Islet of Langerhans (tissue), 1 donor: Measurements from ENCODE around the gene ETNPPL.

ENCODE experiments used
- FAIRE-seq: peaks from one replicate; lab custom pipeline; 2011; peaks lifted over from hg19 to GRCh38; lab: Jason Lieb, UNC

The ETNPPL gene

GRCh38 chr4:108762559-108763225 lies at the start of gene ETNPPL:
ETNPPL (minus strand) TSS chr4:108763053; CDS start chr4:108762898, 155 bp downstream.
- FAIRE-seq = no peak

DNA sequence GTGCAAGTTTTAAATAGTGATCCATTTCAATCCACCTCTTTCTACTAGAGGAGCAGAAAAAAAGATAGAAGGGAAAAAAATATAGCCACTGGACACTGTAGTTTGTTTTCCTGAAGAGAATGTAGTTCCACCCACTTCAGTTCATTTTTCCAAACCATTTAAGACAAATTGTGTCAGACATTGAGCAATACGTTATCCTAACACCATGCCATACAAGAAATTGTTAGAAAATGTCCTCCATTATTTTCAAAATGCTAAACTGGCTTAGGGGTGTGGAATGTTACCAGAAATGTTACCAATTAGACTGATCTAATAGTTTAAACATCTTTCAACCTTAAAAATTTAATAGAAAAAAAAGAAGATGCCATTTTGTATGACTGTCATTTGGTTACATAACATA lies 48.6 kb upstream of the ETNPPL start:
- FAIRE-seq = no peak

DNA sequence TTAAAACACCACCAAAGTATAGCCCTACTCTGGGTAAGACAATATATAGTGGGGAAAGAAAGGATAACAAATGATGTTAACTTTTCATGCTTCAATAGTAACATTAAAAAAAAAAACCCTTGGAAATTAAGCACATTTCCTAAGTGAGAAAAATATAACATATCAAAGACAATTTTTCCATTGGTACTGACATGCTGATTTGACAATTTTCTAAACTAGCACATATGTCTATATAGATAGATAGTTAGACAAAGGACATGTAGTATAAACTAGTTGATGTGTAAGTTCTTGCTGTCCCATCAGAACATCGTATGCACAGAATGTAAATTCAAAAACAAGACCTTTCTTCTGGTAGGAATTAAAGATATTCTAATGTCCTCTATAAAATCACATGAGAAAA lies 47.2 kb upstream of the ETNPPL start:
- no peak for FAIRE-seq

GRCh38 chr4:108804648-108805273 lies 41.9 kb upstream of the ETNPPL start:
- FAIRE-seq = no peak

DNA sequence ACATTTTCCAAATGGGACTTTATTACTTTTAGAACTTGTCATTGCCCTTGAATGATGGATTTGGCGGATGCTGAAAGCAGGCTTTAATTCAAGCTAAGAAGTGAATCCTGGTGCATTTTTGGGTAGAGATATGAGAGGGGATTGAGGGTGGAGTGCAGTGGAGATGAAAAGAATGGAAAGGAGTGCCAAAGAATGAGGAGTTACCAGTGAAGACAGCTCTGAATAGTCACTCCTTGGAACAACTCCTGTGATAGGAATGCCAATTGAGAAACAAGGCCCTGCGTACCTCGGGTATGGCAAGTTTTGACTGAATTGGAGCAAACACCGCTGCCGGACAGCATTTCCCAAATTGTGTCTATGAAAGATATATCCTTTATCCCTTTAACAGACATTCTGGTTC lies 36.5 kb upstream of the ETNPPL start:
- no peak for FAIRE-seq

- no peak for FAIRE-seq
These were observed 33.3 kb upstream of the ETNPPL start for GRCh38 chr4:108796173-108796572.

DNA sequence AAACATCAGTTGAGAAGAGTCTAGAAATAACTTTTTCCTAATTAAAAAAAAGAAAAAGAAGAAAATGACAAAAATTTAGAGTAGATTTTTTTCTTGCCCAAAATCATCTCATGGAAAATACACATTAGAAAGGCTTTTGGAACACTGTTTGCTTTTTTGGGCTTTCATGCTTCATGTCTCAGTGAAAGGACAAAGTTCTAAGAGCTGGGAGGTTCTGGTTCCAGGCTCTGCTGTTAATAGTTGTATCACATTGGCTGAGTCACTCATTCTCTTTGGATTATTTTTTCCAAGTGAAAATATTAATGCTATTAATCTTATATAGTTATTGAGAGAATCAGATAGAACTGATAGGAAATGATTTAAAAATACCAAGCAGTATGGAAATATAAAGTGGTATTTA lies 32.9 kb upstream of the ETNPPL start:
- FAIRE-seq = no peak

GRCh38 chr4:108794136-108794535 lies 31.3 kb upstream of the ETNPPL start:
- FAIRE-seq = no peak

DNA sequence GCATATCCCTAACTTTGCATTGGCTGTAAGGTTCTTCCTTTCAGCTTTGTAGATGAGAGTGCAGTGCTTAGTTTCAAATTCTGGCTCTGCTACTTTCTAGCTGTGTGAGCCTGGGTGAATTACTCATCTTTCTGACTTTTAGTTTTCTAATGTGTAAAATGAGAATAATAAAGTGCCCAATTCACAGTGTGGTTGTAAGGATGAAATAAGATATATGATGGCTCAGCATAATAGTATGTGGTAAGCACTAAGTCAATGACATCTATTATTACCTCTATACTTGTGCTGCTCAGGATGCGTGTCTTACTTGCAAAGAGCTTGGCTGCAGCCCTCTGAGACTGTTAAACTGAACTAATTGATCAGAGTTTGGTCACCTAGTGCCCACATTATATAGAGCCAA lies 30.6 kb upstream of the ETNPPL start:
- FAIRE-seq = no peak

DNA sequence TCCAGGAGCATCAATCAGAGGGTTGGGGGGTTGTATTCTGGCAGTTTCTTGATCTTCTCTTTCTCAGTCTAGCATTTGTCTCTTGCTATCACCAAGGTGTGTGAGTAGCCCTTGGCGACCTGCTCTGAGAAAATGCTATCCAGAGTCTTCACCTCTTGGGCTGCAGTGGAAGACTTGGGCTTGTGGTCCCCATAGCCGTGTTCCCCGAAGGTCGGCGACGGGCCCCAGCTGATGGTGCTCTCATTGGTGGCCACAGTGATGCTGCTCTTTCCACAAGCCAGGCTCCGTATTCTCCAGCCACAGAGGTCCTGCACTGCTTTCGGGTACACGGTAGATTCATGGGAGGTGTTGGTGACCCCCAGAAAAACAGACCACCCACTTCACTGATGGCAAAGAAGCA lies 25.9 kb upstream of the ETNPPL start:
- FAIRE-seq = no peak

GRCh38 chr4:108787724-108788123 lies 24.9 kb upstream of the ETNPPL start:
- no peak for FAIRE-seq

GRCh38 chr4:108787106-108787505 lies 24.3 kb upstream of the ETNPPL start:
- FAIRE-seq = no peak

- no peak for FAIRE-seq
These were observed 23.5 kb upstream of the ETNPPL start for GRCh38 chr4:108786351-108786750.

DNA sequence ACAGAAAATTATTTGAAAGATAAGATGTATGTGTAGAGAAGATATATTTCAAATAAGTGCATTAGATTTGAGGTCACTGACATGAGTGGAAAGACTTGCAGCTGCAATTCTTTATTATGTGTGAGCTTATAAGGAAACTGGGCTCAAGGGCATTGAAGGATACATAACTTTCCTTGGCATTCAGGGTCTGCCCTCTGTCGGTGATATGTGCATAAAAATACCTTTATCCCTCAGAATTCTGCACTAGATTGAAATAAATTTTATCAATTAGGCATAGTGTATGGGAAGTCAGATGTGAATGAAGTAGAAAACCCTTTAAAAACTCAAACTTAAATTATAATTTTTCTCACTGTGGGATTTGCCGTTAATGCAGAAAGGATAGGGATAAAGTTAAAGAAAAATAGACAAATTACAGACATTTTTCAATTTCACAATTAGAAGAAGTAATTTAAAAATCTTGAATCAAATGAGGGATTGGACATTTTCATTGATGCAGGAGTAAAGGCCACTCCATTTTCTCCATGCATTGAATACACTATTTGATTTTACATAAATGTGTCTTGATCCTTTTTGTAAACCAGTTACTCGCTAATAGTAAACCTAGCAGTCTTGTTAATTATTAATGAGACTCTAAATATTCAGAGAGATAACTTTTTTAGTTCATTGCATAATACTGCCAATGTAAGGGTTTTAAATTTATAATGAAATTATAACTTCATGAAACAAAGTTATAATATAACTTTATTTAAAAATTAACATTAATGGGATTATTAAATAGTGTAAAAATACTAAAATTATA lies 21.0 kb upstream of the ETNPPL start:
- no peak for FAIRE-seq

DNA sequence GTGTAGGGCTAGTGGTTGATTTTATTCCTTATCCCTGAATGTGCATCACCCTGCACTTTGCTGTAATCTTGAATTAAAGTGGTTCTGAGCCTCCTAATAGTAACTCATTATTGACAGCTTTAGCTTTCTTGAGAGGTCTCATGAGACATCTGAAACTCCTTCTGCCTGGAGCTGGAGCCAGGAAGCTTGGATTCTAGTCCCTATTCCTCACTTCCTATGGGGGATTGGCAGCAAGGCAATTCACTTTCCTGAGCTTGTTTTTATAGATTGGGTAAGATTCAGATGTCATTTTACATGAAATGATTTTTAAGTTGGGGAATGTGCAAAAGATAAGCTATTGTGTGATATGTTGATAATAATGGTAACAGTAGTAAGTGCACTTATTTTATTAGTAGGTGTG lies 17.1 kb upstream of the ETNPPL start:
- no peak for FAIRE-seq

DNA sequence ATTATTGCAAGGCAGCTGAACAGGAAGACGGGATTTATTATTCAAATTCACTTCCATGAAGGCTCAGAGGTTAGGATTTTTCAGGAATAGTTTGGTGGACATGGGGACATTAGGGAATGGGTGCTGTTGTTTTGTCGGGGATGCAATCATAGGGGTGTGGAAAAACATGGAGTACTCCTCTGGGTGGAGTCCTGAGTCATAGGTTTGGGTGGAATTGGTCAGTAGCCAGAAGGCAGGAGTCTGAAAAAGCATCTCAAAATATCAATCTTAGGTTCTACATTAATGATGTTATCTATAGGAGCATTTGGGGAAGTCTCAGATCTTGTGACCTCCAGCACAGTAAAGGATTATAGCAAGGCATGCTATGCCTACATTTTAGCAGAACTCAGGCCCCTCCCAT lies 14.5 kb upstream of the ETNPPL start:
- no peak for FAIRE-seq

GRCh38 chr4:108775921-108776320 lies 13.1 kb upstream of the ETNPPL start:
- no peak for FAIRE-seq

- no peak for FAIRE-seq
These were observed 12.1 kb upstream of the ETNPPL start for GRCh38 chr4:108774809-108775530.

DNA sequence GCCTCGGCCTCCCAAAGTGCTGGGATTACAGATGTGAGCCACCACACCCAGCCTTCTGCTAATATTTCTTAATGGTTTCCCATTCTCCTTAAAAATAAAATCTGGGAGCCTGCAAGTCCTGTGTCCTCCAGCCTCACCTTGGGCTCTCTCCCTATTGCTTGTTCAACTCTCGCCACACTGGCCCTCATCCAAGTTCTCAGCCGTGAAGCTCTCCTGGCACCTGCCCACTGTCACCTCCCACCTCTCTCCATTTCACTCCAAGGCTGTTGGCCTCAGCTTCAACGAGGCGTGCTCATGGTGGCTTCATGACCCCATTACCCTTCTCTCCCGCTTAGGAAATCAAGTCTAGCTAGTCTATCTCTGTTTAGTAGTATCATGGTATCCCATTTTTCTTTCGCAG lies 9.5 kb upstream of the ETNPPL start:
- FAIRE-seq = no peak

DNA sequence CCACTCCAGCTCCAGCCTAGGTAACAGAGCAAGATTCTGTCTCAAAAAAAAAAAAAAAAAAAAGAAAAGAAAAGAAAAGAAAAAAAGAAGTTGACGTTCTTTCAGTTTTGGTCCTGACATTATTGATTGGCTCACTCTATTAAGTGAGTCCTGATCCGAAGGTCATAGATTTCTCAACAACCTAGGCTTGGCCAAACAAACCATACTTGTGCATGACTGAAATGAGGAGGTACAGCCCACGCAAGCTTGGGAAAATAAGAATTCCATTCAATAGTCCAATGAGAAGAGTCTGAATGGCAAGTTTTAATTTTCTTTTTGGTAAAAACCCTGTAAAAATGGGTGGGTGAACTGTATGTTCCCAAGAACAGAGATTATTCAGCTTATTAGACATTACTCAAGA lies 3.2 kb upstream of the ETNPPL start:
- no peak for FAIRE-seq

- FAIRE-seq = no peak
These were observed 1.1 kb upstream of the ETNPPL start for GRCh38 chr4:108763986-108764385.

DNA sequence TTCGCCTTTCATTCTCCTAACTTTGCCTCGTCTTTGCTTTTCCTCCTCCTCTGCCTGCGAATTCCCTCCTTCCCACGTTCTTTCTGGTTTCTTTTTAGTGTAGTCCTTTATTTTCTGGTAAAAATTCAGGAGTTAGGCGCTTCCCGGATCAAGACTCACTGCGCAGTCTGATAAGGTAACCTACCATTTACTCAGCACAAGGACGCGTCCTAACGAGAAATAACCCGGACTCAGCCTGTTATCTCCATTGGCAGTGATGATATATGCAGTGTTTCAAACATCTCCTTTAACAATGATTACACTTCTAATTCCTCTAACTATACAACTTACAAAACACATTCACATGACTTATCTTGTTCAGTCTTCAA lies 357 bp upstream of the ETNPPL start:
- FAIRE-seq = no peak

DNA sequence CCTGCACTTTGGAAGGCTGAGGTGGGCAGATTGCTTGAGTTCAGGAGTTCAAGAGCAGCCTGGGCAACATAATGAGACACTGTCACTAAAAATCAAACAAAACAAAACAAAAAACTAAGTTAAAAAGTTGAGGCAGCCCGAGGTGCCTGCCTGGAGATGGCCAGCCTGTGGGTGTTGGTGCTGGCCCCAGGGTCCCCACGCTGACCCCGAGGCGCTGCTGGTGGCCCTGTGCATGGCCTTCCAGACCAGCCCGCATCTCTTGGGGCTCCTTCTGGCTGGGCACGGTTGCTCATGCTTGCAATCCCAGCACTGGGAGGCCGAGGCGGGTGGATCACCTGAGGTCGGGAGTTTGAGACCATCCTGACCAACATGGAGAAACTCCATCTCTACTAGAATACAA lies 4.4 kb downstream of the ETNPPL start:
- no peak for FAIRE-seq
